Neural crest cell (in vitro differentiated cells): Measurements from ENCODE around the gene RNASE7. TPM values are rescaled to one million over a fixed set of nuclear protein-coding genes. Genes with fewer than 3 reads are reported as not detected.

Experiments used
- DNase-seq: peaks from one replicate; pipeline ENCODE4 v3.0.0; 2021; ENCODE audit warnings: low read depth, mixed read lengths, low spot score
- H3K27ac Mint-ChIP-seq: one replicate; pipeline ENCODE4 v1.8.0; 2021; ENCODE audit warnings: mild to moderate bottlenecking, mixed read lengths; ENCODE audit not compliant: unreplicated experiment
- H3K27me3 Mint-ChIP-seq: 2 replicates; pipeline ENCODE4 v1.8.0; 2021; ENCODE audit warnings: low read depth, mild to moderate bottlenecking, mixed read lengths
- H3K36me3 Mint-ChIP-seq: 2 replicates; pipeline ENCODE4 v1.8.0; 2021; ENCODE audit warnings: low read depth, mild to moderate bottlenecking, mixed read lengths
- H3K4me1 Mint-ChIP-seq: 2 replicates; pipeline ENCODE4 v1.8.0; 2021; ENCODE audit warnings: mixed read lengths
- H3K4me3 Mint-ChIP-seq: one replicate; pipeline ENCODE4 v1.8.0; 2021; ENCODE audit warnings: mild to moderate bottlenecking, mixed read lengths
- H3K9me3 Mint-ChIP-seq: 2 replicates; pipeline ENCODE4 v1.8.0; 2021; ENCODE audit warnings: mixed read lengths
- CTCF ChIP-seq: fragments of 200-600 bp; sonication (generic); conservative IDR thresholded peaks from 2 replicates; pipeline ENCODE4 v1.5.0; 2021; ENCODE audit warnings: antibody characterized with exemption, mild to moderate bottlenecking
- total RNA-seq: library from RNA; stranded (reverse); gene quantifications from 2 replicates; pipeline ENCODE4 v1.2.1, GENCODE V29; 2021

RNASE7 gene
- total RNA-seq, 1 donor from 2014 or later = not detected

- Mint-ChIP-seq H3K27me3 (peaks cover 25% of the 10 kb centered on the region), H3K4me1 (peaks cover 6% of the 10 kb centered on the region), H3K4me3 (no peak overlapping the region), H3K36me3 (no peaks in the 10 kb centered on the region), H3K9me3 (no peaks in the 10 kb centered on the region), H3K27ac (no peak overlapping the region)
- peak; percentile 94 for TF ChIP-seq CTCF
- peak; percentile 96 for DNase-seq
Measured at GRCh38 chr14:21014761-21015190, 27.4 kb upstream of the RNASE7 start.

DNA sequence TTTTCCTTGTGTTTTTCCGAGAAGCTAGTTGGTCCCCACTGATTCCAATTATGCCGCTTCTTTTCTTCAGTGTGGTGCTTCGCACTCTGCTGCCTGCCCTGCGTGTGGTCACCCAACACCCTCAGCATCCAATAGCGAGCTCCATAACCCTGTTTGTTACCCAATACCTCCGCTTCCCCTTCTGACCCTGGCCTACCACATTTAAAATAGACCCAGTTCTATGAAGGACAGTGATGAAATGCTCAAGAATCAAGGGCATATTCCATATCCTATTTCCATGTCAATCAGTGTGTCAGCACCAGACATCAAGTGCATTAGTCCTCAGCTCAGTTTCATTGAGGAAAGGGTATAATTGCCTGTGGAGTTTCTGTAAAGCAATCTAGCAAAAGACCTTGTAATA is 26.9 kb upstream of the RNASE7 start:
- no peak for DNase-seq
- H3K27ac Mint-ChIP-seq = no peak overlapping the region
- H3K9me3 Mint-ChIP-seq = no peaks in the 10 kb centered on the region
- no peak for TF ChIP-seq CTCF
- no peak overlapping the region for H3K4me3 Mint-ChIP-seq
- H3K27me3 Mint-ChIP-seq = peaks cover 25% of the 10 kb centered on the region
- peaks cover 6% of the 10 kb centered on the region for H3K4me1 Mint-ChIP-seq
- H3K36me3 Mint-ChIP-seq = no peaks in the 10 kb centered on the region

- no peak for DNase-seq
- no peaks in the 10 kb centered on the region for H3K9me3 Mint-ChIP-seq
- peaks cover 20% of the 10 kb centered on the region for H3K27me3 Mint-ChIP-seq
- H3K36me3 Mint-ChIP-seq = no peaks in the 10 kb centered on the region
- TF ChIP-seq CTCF = no peak
- H3K4me3 Mint-ChIP-seq = no peak overlapping the region
- H3K4me1 Mint-ChIP-seq = peaks cover 6% of the 10 kb centered on the region
- no peak overlapping the region for H3K27ac Mint-ChIP-seq
Measured at GRCh38 chr14:21016413-21017190, 25.6 kb upstream of the RNASE7 start.

- Mint-ChIP-seq H3K27me3 (peaks cover 20% of the 10 kb centered on the region), H3K4me1 (peaks cover 7% of the 10 kb centered on the region), H3K4me3 (no peak overlapping the region), H3K9me3 (no peaks in the 10 kb centered on the region), H3K27ac (no peak overlapping the region), H3K36me3 (no peaks in the 10 kb centered on the region)
- no peak for DNase-seq
- no peak for TF ChIP-seq CTCF
Measured at GRCh38 chr14:21017528-21018245, 24.5 kb upstream of the RNASE7 start.

- Mint-ChIP-seq H3K27ac (no peak overlapping the region), H3K36me3 (no peaks in the 10 kb centered on the region)
- DNase-seq = no peak
Measured at GRCh38 chr14:21018286-21018685, 23.9 kb upstream of the RNASE7 start.

More at GRCh38 chr14:21018286-21018685, 23.9 kb upstream of the RNASE7 start:
- Mint-ChIP-seq H3K9me3 (no peaks in the 10 kb centered on the region), H3K4me3 (no peak overlapping the region), H3K4me1 (peaks cover 10% of the 10 kb centered on the region), H3K27me3 (peaks cover 20% of the 10 kb centered on the region)
- no peak for TF ChIP-seq CTCF
